HepG2 (cell line): ENCODE data around the gene PRKACG. TPM values are rescaled to one million over a fixed set of nuclear protein-coding genes. Genes with fewer than 3 reads are reported as not detected.

Source experiments
- ATAC-seq: fragments of 200-7000 bp; cut with Tn5 transposase; 3 replicates; pipeline ENCODE4 v1.9.1; 2020; ENCODE audit warnings: mild to moderate bottlenecking, moderate library complexity
- BruUV-seq: library from RNA; stranded (reverse); fragments of 400-500 nt; replicated peaks from 2 replicates; lab custom pipeline; 2021; lab: Mats Ljungman, UMichigan
- CTCF ChIA-PET: fragments of 300-600 bp; formaldehyde crosslinking; extraction: SDS; loops from one replicate; lab custom pipeline; 2021; ENCODE audit warnings: low total read pairs, inconsistent platforms, low intra/inter-chr PET ratio; lab: Yijun Ruan, JAX
- POLR2A ChIA-PET: fragments of 350-600 bp; sonication (Branson Sonifier 250); formaldehyde crosslinking; loops from one replicate; lab custom pipeline; 2020; ENCODE audit warnings: antibody characterized with exemption, inconsistent platforms; lab: Yijun Ruan, JAX
- DNase-seq: peaks from one replicate; pipeline ENCODE4 v3.0.0-alpha.2; 2015; ENCODE audit warnings: low spot score
- FAIRE-seq: peaks from 3 replicates; lab custom pipeline; 2011; peaks lifted over from hg19 to GRCh38; lab: Jason Lieb, UNC
- H2AFZ ChIP-seq: one replicate; pipeline ENCODE4 v1.6.1; 2011; ENCODE audit warnings: low read length, inconsistent platforms
- H3K27ac ChIP-seq: fragments of 300-600 bp; 3 replicates; pipeline ENCODE4 v1.8.0; 2011; ENCODE audit warnings: mixed run types, mild to moderate bottlenecking, mixed read lengths, low read length, inconsistent platforms; ENCODE audit not compliant: insufficient read depth; ENCODE audit errors: extremely low read length
- H3K27me3 ChIP-seq, 2 experiments: fragments of 200-600 bp in 1 of 2; 2 replicates in 1 of 2; 3 replicates in 1 of 2; pipeline versions ENCODE4 v1.6.0 to v1.8.0; 2011; ENCODE audit warnings: low read length in 2 of 2, mild to moderate bottlenecking in 2 of 2, moderate library complexity in 2 of 2, inconsistent platforms in 1 of 2; ENCODE audit not compliant: insufficient read depth in 2 of 2, control insufficient read depth in 1 of 2
- H3K36me3 ChIP-seq, 2 experiments: fragments of 200-600 bp in 1 of 2; replicated peaks in 1 of 2; 2 replicates in 1 of 2; 3 replicates in 1 of 2; pipeline versions ENCODE4 v1.5.1 to v1.8.0; 2011; ENCODE audit warnings: low read length in 2 of 2, inconsistent platforms in 1 of 2; ENCODE audit not compliant: insufficient read depth in 2 of 2, control insufficient read depth in 1 of 2
- H3K4me1 ChIP-seq: 2 replicates; pipeline ENCODE4 v1.5.1; 2012; ENCODE audit warnings: low read length, inconsistent platforms; ENCODE audit not compliant: insufficient read depth
- H3K4me2 ChIP-seq: 2 replicates; pipeline ENCODE4 v1.6.0; 2011; ENCODE audit warnings: low read depth, low read length, inconsistent platforms
- H3K4me3 ChIP-seq, 3 experiments: fragments of 200-600 bp in 1 of 3; sonication (generic), shearing (Covaris generic) in 1 of 3; replicated peaks in 1 of 3; 2 replicates each; pipeline ENCODE4 v1.5.1; 2011 to 2016; ENCODE audit warnings: low read length in 3 of 3, inconsistent platforms in 2 of 3, low read depth in 2 of 3, mild to moderate bottlenecking in 2 of 3, control low read depth in 1 of 3, mixed read lengths in 1 of 3; ENCODE audit not compliant: insufficient read depth in 1 of 3
- H3K79me2 ChIP-seq: one replicate; pipeline ENCODE4 v1.6.1; 2011; ENCODE audit warnings: low read length, inconsistent platforms; ENCODE audit not compliant: insufficient read depth
- H3K9ac ChIP-seq: 2 replicates; pipeline ENCODE4 v1.6.0; 2011; ENCODE audit warnings: mild to moderate bottlenecking, low read depth, low read length, inconsistent platforms; ENCODE audit not compliant: insufficient read depth
- H3K9me3 ChIP-seq: 2 replicates; pipeline ENCODE4 v1.5.1; 2012; ENCODE audit warnings: mild to moderate bottlenecking, low read length
- H4K20me1 ChIP-seq: 2 replicates; pipeline ENCODE4 v1.6.0; 2011; ENCODE audit warnings: inconsistent platforms, mild to moderate bottlenecking, low read length, moderate library complexity; ENCODE audit not compliant: insufficient read depth
- ASH2L ChIP-seq: fragments of 300-600, 200-600 bp; sonication (generic); IDR thresholded peaks from 2 replicates; pipeline ENCODE4 v1.7.0; 2017; ENCODE audit warnings: low read depth, mild to moderate bottlenecking, moderate library complexity, mixed read lengths, low read length; ENCODE audit not compliant: insufficient read length
- CREM ChIP-seq, 2 experiments: sonication (generic) in 1 of 2; formaldehyde crosslinking in 1 of 2; IDR thresholded peaks; 2 replicates each; pipeline versions ENCODE4 v1.4.0 to v1.6.1; 2016 to 2020; ENCODE audit warnings: antibody characterized with exemption in 1 of 2, mild to moderate bottlenecking in 1 of 2, missing genetic modification reagents in 1 of 2
- FOXO1 ChIP-seq: sonication (generic); formaldehyde crosslinking; IDR thresholded peaks from 2 replicates; pipeline ENCODE4 v1.4.0; 2020; ENCODE audit warnings: missing genetic modification reagents
- GFI1 ChIP-seq: sonication (generic); formaldehyde crosslinking; IDR thresholded peaks from 2 replicates; pipeline ENCODE4 v1.5.0; 2020; ENCODE audit warnings: missing genetic modification reagents, mild to moderate bottlenecking, borderline replicate concordance
- NR2F2 ChIP-seq: IDR thresholded peaks from 2 replicates; pipeline ENCODE4 v1.6.1; 2012; ENCODE audit warnings: low read depth, inconsistent platforms, borderline replicate concordance
- SOX6 ChIP-seq, 2 experiments: fragments of 450-650 bp in 1 of 2; sonication (generic) in 1 of 2; formaldehyde crosslinking in 1 of 2; IDR thresholded peaks; 2 replicates each; pipeline versions ENCODE4 v1.4.0 to v1.6.1; 2017 to 2020; ENCODE audit warnings: antibody characterized with exemption in 1 of 2, mild to moderate bottlenecking in 1 of 2, missing genetic modification reagents in 1 of 2
- TARDBP ChIP-seq: sonication (generic); formaldehyde crosslinking; IDR thresholded peaks from 2 replicates; pipeline ENCODE4 v1.8.0; 2022; ENCODE audit warnings: mild to moderate bottlenecking, missing genetic modification reagents
- ZMAT5 ChIP-seq: sonication (generic); formaldehyde crosslinking; IDR thresholded peaks from 2 replicates; pipeline ENCODE4 v1.5.0; 2020; ENCODE audit warnings: mild to moderate bottlenecking, low read depth, missing genetic modification reagents, borderline replicate concordance
- ZMYM4 ChIP-seq: sonication (generic); formaldehyde crosslinking; IDR thresholded peaks from 2 replicates; pipeline ENCODE4 v1.8.1; 2023; ENCODE audit warnings: mild to moderate bottlenecking, missing genetic modification reagents
- ZNF253 ChIP-seq: sonication (generic); formaldehyde crosslinking; IDR thresholded peaks from 2 replicates; pipeline ENCODE4 v1.8.0; 2022; ENCODE audit warnings: mild to moderate bottlenecking, missing genetic modification reagents, borderline replicate concordance
- ZNF460 ChIP-seq: sonication (generic); formaldehyde crosslinking; IDR thresholded peaks from 2 replicates; pipeline ENCODE4 v1.5.1; 2020; ENCODE audit warnings: missing genetic modification reagents, mild to moderate bottlenecking, borderline replicate concordance
- ZNF503 ChIP-seq: sonication (generic); formaldehyde crosslinking; IDR thresholded peaks from 2 replicates; pipeline ENCODE4 v1.4.0; 2020; ENCODE audit warnings: missing genetic modification reagents
- ZNF687 ChIP-seq: sonication (generic); formaldehyde crosslinking; IDR thresholded peaks from 2 replicates; pipeline ENCODE4 v1.5.1; 2020; ENCODE audit warnings: mild to moderate bottlenecking, missing genetic modification reagents, moderate library complexity
- ZNF710 ChIP-seq: sonication (generic); formaldehyde crosslinking; IDR thresholded peaks from 2 replicates; pipeline ENCODE4 v1.5.0; 2020; ENCODE audit warnings: mild to moderate bottlenecking, missing genetic modification reagents, borderline replicate concordance
- WGBS: methylation state at CpG from one replicate; pipeline ENCODE4 v1.1.6; 2017; ENCODE audit warnings: low lambda C conversion rate; 5-methylcytosine and 5-hydroxymethylcytosine counted together
- in situ Hi-C: cut with HindIII; loops from 2 replicates; pipeline ENCODE4 v1.10.0; 2017; ENCODE audit warnings: low pct_unique_long_range_greater_than_20kb; ENCODE audit not compliant: extremely low pct_ligation_motif_present
- intact Hi-C: fragments of 100-400 bp; cut with micrococcal nuclease; formaldehyde crosslinking; loops from one replicate; pipeline ENCODE4 v1.10.0; 2022; ENCODE audit not compliant: unreplicated experiment
- polyA plus RNA-seq, 8 experiments: library from polyadenylated mRNA; depleted of rRNA in 3 of 8; stranded (reverse) in 7 of 8; unstranded in 1 of 8; fragments of >200 nt; fragmentation: Illumina TruSeq in 4 of 8; extraction: Trizol in 4 of 8; gene quantifications; 2 replicates each; pipeline versions ENCODE4 v1.2.1 to v1.2.3, GENCODE V29; 2011 to 2016; ENCODE audit warnings: low read depth in 4 of 8, missing spikeins in 1 of 8, mixed read lengths in 1 of 8; ENCODE audit not compliant: insufficient read depth in 1 of 8
- total RNA-seq, 5 experiments: library from RNA; depleted of rRNA; stranded (reverse); fragments of >200 nt; fragmentation: Illumina TruSeq; extraction: Trizol; gene quantifications; 2 replicates each; pipeline ENCODE4 v1.2.3, GENCODE V29; 2016; ENCODE audit warnings: low read depth in 1 of 5

The PRKACG gene
- total and polyA plus RNA-seq, 2 of the 13 experiments (the other 11 are each of a cell fraction or from before 2014, with no cell fraction given): not detected

- WGBS: 1% methylated on average over 4 of the region's 4 CpGs
- no TSS peak for BruUV-seq
- H3K36me3 ChIP-seq: no peaks in the 10 kb centered on the region
- intact Hi-C loops (no loop called here), in situ Hi-C loops (loop anchor here (10.0 kb wide), 1 partner anchor 185 kb away; a partner anchor contains a TSS)
- peak; percentile 85 for ATAC-seq
- CTCF ChIA-PET: no interaction called here
- peak overlapping the region; percentile 14; the same call in 1 of the 2 replicates for H3K4me2 ChIP-seq
- POLR2A ChIA-PET: no interaction called here
- DNase-seq: peak; percentile 88
- peaks cover 65% of the 10 kb centered on the region for H3K4me1 ChIP-seq
- peak; percentile 51 for FAIRE-seq
- H3K27ac ChIP-seq: peak overlapping the region; percentile 50
- H2AFZ ChIP-seq: no peak overlapping the region
- no peaks in the 10 kb centered on the region for H4K20me1 ChIP-seq
- no peaks in the 10 kb centered on the region for H3K9me3 ChIP-seq
- no peak overlapping the region for H3K4me3 ChIP-seq
- H3K27me3 ChIP-seq: no peaks in the 10 kb centered on the region
- 0 out of 2 replicates have a peak overlapping the region, but pooled peaks have one; percentile 10 for H3K9ac ChIP-seq
- H3K79me2 ChIP-seq: no peaks in the 10 kb centered on the region
- TF ChIP-seq ZNF710 (CRISPR knock-in tag): peak; percentile 56; the same call in 1 of the 2 replicates
- no peak for TF ChIP-seq ZNF253 (CRISPR knock-in tag)
- peak; percentile 88 for TF ChIP-seq NR2F2
- TF ChIP-seq ZNF460 (CRISPR knock-in tag): no peak; the same call in 1 of the 2 replicates
- TF ChIP-seq TARDBP (CRISPR knock-in tag): peak; percentile 36; the same call in 1 of the 2 replicates
- no peak for TF ChIP-seq SOX6 (IDR thresholded peaks at IDR 0.05)
- peak; percentile 99 for TF ChIP-seq SOX6 (CRISPR knock-in tag; IDR thresholded peaks at IDR 0.05)
- TF ChIP-seq ASH2L: peak; percentile 48
- no peak for TF ChIP-seq ZMAT5 (CRISPR knock-in tag)
- peak; percentile 91 for TF ChIP-seq CREM (IDR thresholded peaks at IDR 0.05)
- TF ChIP-seq CREM (CRISPR knock-in tag; IDR thresholded peaks at IDR 0.05): no peak
- TF ChIP-seq ZNF687: no peak
- peak; percentile 38; the same call in 1 of the 2 replicates for TF ChIP-seq ZMYM4 (CRISPR knock-in tag)
- TF ChIP-seq GFI1 (CRISPR knock-in tag): peak; percentile 87
- peak; percentile 85; the same call in 1 of the 2 replicates for TF ChIP-seq ZNF503 (CRISPR knock-in tag)
- TF ChIP-seq FOXO1 (CRISPR knock-in tag): peak; percentile 92
Observed at GRCh38 chr9:68969538-68969937, 44.4 kb downstream of the PRKACG start.
